ENCODE data around the gene TMEM255B.

TMEM255B gene

DNA sequence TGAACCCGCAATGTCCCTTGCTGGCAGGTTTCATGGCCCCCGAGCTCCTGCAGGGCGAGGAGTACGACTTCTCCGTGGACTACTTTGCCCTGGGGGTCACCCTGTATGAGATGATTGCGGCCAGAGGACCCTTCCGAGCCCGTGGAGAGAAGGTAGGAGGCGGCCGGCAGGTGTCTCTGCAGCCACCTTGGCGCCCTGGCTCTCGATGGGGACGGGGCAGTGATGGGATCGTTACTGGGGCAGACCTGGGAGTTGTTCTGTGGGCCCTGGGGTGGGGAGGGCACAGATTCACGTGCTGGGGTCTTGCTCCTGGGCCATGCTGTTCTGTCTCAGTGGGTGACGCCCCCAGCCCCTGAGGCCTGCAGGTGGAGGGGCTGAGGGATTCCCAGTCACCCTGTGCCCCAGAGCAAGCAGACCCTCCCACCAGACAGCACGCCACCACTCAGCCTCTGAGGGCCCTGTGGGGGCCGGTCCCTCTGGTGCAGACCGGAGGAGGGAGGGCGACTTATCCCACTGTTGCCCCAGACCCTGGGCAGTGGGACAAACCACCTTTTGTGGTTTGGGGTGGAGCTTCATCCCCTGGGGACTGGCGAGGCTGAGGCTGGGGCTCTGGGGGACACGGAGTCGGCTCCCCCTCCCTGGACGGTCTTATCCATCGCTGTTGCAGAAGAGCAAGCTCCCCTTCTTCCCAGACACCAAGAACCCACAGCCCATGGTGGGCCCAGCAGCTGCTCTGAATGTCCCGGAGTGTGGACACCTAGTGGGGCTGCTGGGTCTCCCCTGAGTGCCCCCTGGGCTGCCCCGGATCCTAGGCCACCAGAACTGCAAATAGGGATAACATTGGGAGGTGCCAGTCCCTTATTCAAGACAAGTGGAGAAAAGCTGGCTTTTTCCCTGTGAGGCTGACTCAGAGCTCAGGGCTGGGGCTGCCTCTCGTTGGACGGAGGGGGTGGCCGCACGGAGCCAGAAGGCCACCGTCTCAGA lies 27.5 kb upstream of the TMEM255B start:
- CTCF ChIA-PET = interaction anchor here (0.8 kb wide), 1 partner anchor 9 kb away, joined by 3 read pairs; no protein-coding TSS in a partner anchor
- DNase-seq = no peak
- H3K36me3 Mint-ChIP-seq = no peaks in the 10 kb centered on the region
- peaks cover 22% of the 10 kb centered on the region for H3K9me3 Mint-ChIP-seq
- no peaks in the 10 kb centered on the region for H3K4me1 Mint-ChIP-seq
- peaks cover 46% of the 10 kb centered on the region for H3K27me3 Mint-ChIP-seq
- H3K4me3 Mint-ChIP-seq = no peak overlapping the region
- no peak overlapping the region for H3K27ac Mint-ChIP-seq

- CTCF ChIA-PET = no interaction called here
Measured at GRCh38 chr13:113732176-113732960, 26.7 kb upstream of the TMEM255B start.

DNA sequence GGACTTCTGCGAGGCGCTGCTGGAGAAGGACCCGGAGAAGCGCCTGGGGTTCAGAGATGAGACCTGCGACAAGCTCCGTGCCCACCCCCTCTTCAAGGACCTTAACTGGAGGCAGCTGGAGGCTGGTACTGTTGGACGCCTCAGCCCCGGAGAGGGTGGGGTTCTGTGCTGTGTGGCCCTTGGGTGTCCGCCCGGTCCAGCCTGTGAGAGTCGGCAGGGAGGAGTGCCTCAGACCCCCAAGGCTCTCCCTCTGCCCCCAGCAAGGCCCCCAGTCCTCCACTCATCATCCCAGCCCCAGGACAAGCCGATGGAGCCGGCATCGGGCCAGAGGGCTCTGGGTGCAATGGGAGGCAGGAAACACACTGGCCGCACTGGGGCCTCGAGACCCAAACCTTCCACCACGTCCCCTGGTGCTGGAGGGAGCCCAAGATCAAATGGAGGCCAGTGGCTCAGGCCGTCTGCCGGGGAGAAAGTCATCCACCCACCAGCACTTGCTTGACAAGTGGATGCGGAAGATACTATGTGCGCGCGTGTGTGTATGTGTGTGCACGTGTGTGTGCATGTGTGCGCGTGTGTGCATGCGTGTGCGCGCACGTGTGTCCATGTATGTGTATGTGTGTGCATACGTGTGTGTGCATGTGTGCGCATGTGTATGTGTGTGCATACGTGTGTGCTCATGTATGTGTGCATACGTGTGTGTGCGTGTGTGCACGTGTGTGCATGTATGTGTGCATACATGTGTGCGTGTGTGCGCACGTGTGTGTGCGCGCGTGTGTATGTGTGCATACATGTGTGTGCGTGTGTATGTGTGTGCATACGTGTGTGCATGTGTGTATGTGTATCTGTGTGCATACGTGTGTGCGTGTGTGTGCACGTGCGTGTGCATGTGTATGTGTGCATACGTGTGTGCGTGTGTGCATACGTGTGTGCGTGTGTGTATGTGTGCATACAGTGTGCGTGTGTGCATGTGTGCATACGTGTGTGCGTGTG lies 25.8 kb upstream of the TMEM255B start:
- Mint-ChIP-seq H3K9me3 (peaks cover 19% of the 10 kb centered on the region), H3K36me3 (no peaks in the 10 kb centered on the region), H3K27ac (no peak overlapping the region), H3K4me3 (no peak overlapping the region), H3K27me3 (peaks cover 56% of the 10 kb centered on the region), H3K4me1 (no peaks in the 10 kb centered on the region)
- CTCF ChIA-PET = no interaction called here
- no peak for DNase-seq

More at GRCh38 chr13:113732176-113732960, 26.7 kb upstream of the TMEM255B start:
- H3K4me1 Mint-ChIP-seq = no peaks in the 10 kb centered on the region
- H3K9me3 Mint-ChIP-seq = peaks cover 19% of the 10 kb centered on the region
- no peak for DNase-seq
- H3K36me3 Mint-ChIP-seq = no peaks in the 10 kb centered on the region
- H3K27ac Mint-ChIP-seq = no peak overlapping the region
- H3K4me3 Mint-ChIP-seq = no peak overlapping the region
- H3K27me3 Mint-ChIP-seq = peaks cover 49% of the 10 kb centered on the region

DNA sequence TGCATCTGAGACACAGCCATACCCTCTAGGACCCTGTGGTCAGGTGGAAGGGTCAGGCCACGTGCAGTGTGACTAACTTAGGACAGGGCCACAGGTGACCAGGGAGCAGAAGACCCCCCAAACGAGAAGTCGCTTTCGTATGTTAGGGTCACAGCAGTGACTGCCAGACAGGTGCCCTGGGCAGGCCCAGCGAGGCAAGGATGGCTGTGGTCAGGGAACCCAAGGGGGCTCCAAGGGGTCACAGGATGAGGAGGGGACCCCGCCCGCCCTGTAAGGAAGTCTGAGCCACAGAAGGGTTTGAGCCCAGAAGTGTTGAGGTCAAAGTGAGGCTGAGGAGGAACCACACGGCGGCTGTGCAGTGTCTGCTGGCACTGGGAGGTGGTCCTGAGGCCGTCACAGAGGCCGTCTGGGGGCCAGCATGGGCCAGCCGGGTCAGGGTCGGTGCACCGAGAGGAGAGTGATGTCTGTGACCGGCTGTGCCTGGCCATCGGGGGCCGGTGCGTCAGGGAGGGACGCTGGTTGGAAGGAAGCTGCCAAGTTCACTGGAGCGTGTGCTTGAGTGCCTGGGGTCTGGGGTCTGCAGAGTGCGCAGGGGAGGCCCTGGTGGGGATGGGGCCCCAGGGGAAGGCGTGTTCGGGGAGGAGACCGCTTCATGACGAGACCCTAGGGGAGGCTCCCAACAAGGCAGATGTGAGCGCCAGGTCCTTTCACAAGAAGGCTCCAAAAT lies 24.8 kb upstream of the TMEM255B start:
- H3K36me3 Mint-ChIP-seq = no peaks in the 10 kb centered on the region
- no peak for DNase-seq
- H3K27me3 Mint-ChIP-seq = peaks cover 47% of the 10 kb centered on the region
- no peak overlapping the region for H3K27ac Mint-ChIP-seq
- no peaks in the 10 kb centered on the region for H3K4me1 Mint-ChIP-seq
- CTCF ChIA-PET = no interaction called here
- peaks cover 16% of the 10 kb centered on the region for H3K9me3 Mint-ChIP-seq
- no peak overlapping the region for H3K4me3 Mint-ChIP-seq

DNA sequence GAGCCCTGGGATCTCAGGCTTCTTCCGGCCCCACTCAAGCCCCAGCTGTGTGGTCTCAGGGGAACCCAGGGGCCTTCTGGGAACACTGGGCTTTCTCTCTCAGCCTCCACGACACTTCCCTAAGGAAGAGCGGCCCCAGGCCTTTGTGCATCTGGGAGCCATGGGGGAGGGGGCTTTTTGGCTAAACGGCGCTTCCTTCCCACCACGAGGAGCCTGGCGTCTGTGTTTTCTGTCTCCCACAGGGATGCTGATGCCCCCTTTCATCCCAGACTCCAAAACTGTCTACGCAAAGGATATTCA lies 24.2 kb upstream of the TMEM255B start:
- Mint-ChIP-seq H3K36me3 (no peaks in the 10 kb centered on the region), H3K27ac (no peak overlapping the region), H3K27me3 (peaks cover 47% of the 10 kb centered on the region), H3K4me3 (no peak overlapping the region), H3K9me3 (peaks cover 16% of the 10 kb centered on the region), H3K4me1 (no peaks in the 10 kb centered on the region)
- CTCF ChIA-PET = no interaction called here
- no peak for DNase-seq

- Mint-ChIP-seq H3K4me3 (no peak overlapping the region), H3K9me3 (peaks cover 16% of the 10 kb centered on the region), H3K27ac (no peak overlapping the region), H3K4me1 (no peaks in the 10 kb centered on the region), H3K36me3 (no peaks in the 10 kb centered on the region), H3K27me3 (peaks cover 47% of the 10 kb centered on the region)
- CTCF ChIA-PET = no interaction called here
- DNase-seq = no peak
Measured at GRCh38 chr13:113735194-113735593, 23.8 kb upstream of the TMEM255B start.

DNA sequence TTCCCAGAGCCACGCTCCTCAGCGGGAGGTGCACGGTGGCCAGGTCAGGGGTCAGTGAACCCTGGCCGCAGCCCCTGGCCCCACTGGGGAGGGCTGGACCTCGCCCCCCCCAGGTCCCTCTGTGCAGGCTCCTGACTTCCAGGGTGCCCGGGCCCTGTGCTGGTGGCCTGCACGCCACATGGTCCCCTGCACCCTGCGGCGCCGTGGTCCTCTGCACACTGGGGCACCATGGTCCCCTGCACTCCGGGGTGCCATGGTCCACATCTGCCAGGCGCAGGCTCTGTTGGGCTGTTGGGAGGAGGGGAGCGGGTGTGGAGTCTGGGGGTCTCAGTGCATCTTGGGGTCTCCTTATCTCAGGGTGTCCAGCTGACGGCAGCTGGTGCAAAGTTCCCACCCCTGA lies 23.3 kb upstream of the TMEM255B start:
- CTCF ChIA-PET = no interaction called here
- Mint-ChIP-seq H3K9me3 (peaks cover 16% of the 10 kb centered on the region), H3K36me3 (no peaks in the 10 kb centered on the region), H3K27ac (no peak overlapping the region), H3K4me1 (peaks cover 1% of the 10 kb centered on the region), H3K27me3 (peaks cover 47% of the 10 kb centered on the region), H3K4me3 (no peak overlapping the region)
- no peak for DNase-seq

DNA sequence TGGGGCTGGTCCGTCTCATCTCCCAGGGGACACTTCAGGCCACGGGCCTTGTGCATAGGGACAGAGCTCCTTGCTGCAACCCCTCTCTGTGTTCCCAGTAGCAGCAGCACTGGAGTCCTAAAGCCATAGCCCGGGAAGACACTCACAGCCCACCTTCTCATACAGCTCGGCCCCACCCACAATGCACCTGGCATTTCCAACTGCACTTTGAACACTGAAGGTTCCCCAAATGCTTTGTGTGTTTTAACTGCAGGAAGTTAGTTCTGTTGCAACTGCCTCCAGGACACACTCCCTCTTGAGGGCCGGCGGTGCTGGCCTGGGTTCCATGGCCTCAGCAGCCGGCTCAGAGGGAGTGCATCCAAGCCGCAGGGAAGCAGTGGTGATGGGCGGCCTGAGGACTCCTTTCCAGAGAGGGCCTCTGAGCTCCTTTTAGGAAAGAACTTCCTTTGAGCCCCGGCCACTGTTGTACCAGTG lies 22.7 kb upstream of the TMEM255B start:
- Mint-ChIP-seq H3K4me1 (peaks cover 7% of the 10 kb centered on the region), H3K36me3 (no peaks in the 10 kb centered on the region), H3K9me3 (peaks cover 16% of the 10 kb centered on the region), H3K4me3 (no peak overlapping the region), H3K27me3 (peaks cover 47% of the 10 kb centered on the region), H3K27ac (no peak overlapping the region)
- DNase-seq = no peak
- CTCF ChIA-PET = no interaction called here

DNA sequence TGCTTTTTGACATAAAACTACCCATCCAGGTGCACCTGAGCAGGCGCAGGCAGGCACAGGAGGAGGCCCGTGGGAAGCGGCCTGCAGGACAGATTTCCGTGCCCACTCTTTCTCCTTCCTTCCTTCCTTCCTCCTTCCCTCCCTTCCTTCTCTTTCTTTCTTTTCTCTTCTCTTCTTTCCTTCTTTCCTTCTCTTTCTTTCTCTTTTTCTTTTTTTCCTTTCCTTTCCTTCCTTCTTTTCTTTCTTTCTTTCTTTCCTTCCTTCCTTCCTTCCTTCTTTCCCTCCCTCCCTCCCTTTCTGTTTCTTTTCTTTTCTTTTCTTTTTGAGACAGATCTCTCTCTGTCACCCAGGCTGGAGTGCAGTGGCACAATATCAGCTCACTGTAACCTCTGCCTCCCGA lies 21.2 kb upstream of the TMEM255B start:
- Mint-ChIP-seq H3K36me3 (no peaks in the 10 kb centered on the region), H3K27me3 (peaks cover 50% of the 10 kb centered on the region), H3K4me1 (peaks cover 20% of the 10 kb centered on the region), H3K4me3 (no peak overlapping the region), H3K9me3 (peaks cover 16% of the 10 kb centered on the region), H3K27ac (no peak overlapping the region)
- no peak for DNase-seq
- CTCF ChIA-PET = interaction anchor here (0.7 kb wide), 1 partner anchor 35 kb away, joined by 4 read pairs; no protein-coding TSS in a partner anchor

DNA sequence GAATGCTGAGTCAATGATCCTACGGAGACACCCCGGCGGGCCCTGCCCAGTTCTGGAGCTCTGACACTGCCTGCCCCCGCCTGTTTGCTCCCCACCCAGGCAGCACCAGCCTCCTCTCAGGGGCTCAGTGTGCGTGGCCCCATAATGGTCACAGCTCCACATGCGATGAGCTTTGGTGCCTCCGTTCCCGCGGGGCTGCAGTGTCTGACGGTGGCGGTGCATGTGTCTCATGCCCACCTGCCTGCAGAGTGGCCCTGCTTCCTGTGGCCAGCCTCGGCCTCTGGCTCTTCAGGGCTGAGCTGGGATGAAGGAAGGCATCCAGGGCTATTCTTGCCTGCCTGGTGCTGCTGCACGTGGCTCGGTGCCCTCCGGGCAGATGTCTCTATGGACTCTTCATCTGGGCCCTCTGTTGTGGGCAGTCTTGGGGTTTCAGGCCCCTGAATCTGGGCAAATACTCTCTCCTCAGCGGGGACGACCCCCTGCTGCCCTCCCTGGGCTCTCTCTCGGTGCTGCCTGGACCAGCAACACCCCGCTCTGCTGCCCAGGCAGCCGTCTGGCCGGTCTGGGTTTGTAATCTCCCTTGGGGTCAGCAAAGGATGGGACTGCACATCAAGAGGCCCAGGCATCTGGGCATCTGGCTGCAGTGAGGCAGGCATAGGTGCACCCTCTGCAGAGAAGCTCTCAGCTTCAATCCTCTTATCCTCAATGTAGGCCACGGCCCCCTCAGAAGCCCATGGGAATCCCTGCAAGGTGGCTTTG lies 19.3 kb upstream of the TMEM255B start:
- no peak overlapping the region for H3K4me3 Mint-ChIP-seq
- H3K27ac Mint-ChIP-seq = no peak overlapping the region
- H3K4me1 Mint-ChIP-seq = peaks cover 20% of the 10 kb centered on the region
- peaks cover 2% of the 10 kb centered on the region for H3K9me3 Mint-ChIP-seq
- no peaks in the 10 kb centered on the region for H3K36me3 Mint-ChIP-seq
- peaks cover 61% of the 10 kb centered on the region for H3K27me3 Mint-ChIP-seq
- DNase-seq = no peak
- CTCF ChIA-PET = no interaction called here

GRCh38 chr13:113740286-113740556 lies 18.8 kb upstream of the TMEM255B start:
- Mint-ChIP-seq H3K36me3 (no peaks in the 10 kb centered on the region), H3K27ac (no peak overlapping the region), H3K4me3 (no peak overlapping the region), H3K9me3 (no peaks in the 10 kb centered on the region), H3K27me3 (peaks cover 61% of the 10 kb centered on the region), H3K4me1 (peaks cover 20% of the 10 kb centered on the region)
- CTCF ChIA-PET = no interaction called here
- no peak for DNase-seq

- no peaks in the 10 kb centered on the region for H3K36me3 Mint-ChIP-seq
- H3K4me3 Mint-ChIP-seq = no peak overlapping the region
- no peaks in the 10 kb centered on the region for H3K9me3 Mint-ChIP-seq
- no peak overlapping the region for H3K27ac Mint-ChIP-seq
- DNase-seq = no peak
- CTCF ChIA-PET = interaction anchor here (0.9 kb wide), 1 partner anchor 9 kb away, joined by 3 read pairs; no protein-coding TSS in a partner anchor
- H3K27me3 Mint-ChIP-seq = peaks cover 63% of the 10 kb centered on the region
- H3K4me1 Mint-ChIP-seq = peaks cover 20% of the 10 kb centered on the region
Measured at GRCh38 chr13:113740661-113741060, 18.4 kb upstream of the TMEM255B start.

DNA sequence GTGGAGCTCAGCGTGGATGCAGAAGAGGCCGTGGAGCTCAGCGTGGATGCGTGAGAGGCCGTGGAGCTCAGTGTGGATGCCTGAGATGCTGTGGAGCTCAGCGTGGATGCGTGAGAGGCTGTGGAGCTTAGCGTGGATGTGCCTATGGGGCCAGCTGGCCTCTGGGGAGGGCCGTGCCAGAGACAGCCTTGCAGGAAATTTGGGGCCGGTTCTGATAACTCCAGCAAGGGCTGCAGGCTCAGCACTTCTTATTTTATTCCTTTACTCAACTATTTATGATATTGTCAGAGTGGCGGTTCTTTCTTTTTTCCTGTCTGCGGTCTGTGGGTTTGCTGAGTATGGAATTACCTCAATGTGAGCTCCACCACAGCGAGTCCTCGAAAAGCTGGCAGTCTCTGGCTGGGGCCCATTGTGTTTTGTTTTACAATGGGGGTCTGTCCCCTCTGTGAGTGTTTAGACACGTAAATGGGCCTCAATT lies 17.8 kb upstream of the TMEM255B start:
- Mint-ChIP-seq H3K9me3 (no peaks in the 10 kb centered on the region), H3K27me3 (peaks cover 67% of the 10 kb centered on the region), H3K27ac (no peak overlapping the region), H3K4me1 (peaks cover 20% of the 10 kb centered on the region), H3K36me3 (no peaks in the 10 kb centered on the region), H3K4me3 (no peak overlapping the region)
- peak; percentile 31 for DNase-seq
- CTCF ChIA-PET = interaction anchor here (0.9 kb wide), 1 partner anchor 10 kb away, joined by 3 read pairs; no protein-coding TSS in a partner anchor

Measured in activated naive CD4-positive, alpha-beta T cell treated with anti-CD3 and anti-CD28 coated beads, Interleukin-2, amount 10 ng/mL, durations not matched to agents 7 days and 5 days (primary cell).